H54 (cell line): ENCODE data around the gene POLR2B.
"Not testable (repeated sequence)": the region's sequence is repeated elsewhere in the genome, so short reads cannot be mapped to it uniquely, and the experiment has no call there.

Experiments
- DNase-seq: peaks from one replicate; pipeline ENCODE4 v3.0.0; 2011; ENCODE audit warnings: low spot score, mixed read lengths; ENCODE audit not compliant: insufficient read length
- FAIRE-seq: peaks from 3 replicates; lab custom pipeline; 2011; peaks lifted over from hg19 to GRCh38; lab: Jason Lieb, UNC
- POLR2A ChIP-seq: IDR thresholded peaks from 2 replicates; pipeline ENCODE4 v1.6.1; 2011; ENCODE audit warnings: low read depth, mild to moderate bottlenecking, low read length

POLR2B gene

DNA sequence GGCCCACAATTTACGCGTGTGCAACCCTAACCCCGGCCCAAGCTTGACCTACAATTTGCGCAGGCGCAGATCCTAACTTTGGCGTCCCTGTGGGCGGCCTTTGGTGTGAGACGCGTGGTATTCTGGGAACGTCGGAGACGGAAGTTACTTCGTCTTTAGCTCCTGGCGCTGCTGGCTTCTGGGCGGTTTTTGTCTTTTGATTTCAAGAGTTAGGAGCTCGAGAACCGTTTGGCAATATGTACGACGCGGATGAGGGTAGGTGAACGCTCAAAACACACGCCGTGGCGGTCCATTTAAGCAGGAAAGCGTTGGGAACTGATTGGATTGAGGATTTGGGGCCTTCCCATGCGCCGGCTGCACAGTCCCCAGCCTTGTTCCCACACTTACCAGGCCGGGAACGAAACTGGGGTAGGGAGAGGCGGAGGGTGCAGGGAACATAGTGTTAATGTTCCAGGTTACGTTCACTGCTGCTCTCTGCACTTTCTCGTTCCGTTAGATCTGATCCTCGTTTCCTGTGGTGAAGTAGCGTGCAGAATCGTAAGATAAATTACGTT lies at the start of gene POLR2B:
POLR2B (plus strand) TSS at position 147 of the 554 bp plus-strand sequence; CDS start at position 237, 90 bp downstream.
- DNase-seq: peak; percentile 64
- TF ChIP-seq POLR2A: peak; percentile 75
- no peak for FAIRE-seq

DNA sequence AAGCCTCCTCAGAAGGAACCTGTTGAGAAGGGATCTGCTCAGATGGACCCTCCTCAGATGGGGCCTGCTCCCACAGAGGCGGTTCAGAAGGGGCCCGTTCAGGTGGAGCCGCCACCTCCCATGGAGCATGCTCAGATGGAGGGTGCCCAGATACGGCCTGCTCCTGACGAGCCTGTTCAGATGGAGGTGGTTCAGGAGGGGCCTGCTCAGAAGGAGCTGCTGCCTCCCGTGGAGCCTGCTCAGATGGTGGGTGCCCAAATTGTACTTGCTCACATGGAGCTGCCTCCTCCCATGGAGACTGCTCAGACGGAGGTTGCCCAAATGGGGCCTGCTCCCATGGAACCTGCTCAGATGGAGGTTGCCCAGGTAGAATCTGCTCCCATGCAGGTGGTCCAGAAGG lies 48.1 kb upstream of the POLR2B start:
- no peak for TF ChIP-seq POLR2A
- FAIRE-seq (no peak), DNase-seq (no peak)

DNA sequence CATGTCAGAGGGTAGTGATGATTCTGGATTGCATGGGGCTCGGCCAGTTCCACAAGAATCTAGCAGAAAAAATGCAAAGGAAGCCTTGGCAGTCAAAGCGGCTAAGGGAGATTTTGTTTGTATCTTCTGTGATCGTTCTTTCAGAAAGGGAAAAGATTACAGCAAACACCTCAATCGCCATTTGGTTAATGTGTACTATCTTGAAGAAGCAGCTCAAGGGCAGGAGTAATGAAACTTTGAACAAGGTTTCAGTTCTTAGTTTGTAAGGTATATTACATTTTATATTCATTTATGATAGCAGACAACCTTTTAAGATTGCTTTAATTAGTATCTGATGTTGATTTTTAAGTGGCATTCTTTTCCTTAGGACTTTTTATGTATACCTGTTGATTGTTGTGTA lies 46.8 kb upstream of the POLR2B start:
- FAIRE-seq (no peak), DNase-seq (no peak)
- no peak for TF ChIP-seq POLR2A

DNA sequence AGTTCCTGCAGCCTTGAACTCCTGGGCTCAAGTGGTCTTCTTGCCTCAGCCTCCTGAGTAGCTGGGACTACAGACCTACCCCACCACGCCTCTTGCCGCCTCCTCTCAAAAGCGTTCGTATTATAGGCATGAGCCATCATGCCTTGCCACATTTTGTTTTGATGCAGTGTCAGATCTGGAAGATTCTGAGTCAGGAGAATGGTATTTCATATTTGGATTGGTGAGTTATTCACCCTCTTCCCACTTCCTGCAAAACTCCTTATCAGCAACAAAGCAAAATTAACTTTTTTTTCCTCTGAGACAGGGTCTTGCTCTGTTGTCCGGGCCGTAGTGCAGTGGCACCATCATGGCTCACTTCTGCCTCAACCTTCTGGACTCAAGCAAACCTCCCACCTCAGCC lies 41.4 kb upstream of the POLR2B start:
- no peak for TF ChIP-seq POLR2A
- FAIRE-seq: peak; percentile 90
- peak; percentile 30 for DNase-seq

DNA sequence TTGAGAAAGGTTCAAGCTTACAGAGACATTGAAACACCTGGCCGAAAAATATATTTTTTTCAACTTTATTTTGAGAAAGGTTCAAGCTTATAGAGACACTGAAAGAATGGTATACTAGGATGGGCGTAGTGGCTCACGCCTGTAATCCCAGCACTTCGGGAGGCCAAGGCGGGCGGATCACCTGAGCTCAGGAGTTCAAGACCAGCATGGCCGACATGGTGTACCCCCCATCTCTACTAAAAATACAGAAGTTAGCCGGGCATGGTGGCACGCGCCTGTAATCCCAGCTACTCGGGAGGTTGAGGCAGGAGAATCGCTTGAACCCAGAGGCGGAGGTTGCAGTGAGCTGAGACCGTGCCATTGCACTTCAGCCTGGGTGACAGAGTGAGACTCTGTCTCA lies 38.9 kb upstream of the POLR2B start:
- DNase-seq, FAIRE-seq: not testable (repeated sequence)

DNA sequence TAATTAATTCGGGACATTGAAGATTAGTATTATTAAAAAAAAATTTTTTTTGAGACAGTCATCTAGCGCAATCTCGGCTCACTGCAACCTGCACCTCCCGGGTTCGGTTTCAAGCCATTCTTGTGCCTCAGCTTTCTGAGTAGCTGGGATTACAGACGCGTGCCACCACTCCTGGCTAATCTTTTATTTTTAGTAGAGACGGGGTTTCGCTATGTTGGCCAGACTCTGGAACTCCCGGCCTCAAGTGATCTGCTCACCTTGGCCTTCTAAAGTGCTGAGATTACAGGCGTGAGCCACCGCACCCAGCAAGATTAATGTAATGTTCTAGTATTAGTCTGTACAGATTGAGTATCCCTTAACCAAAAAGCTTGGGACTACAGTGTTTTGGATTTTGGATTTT lies 38.3 kb upstream of the POLR2B start:
- no peak for TF ChIP-seq POLR2A
- no peak for FAIRE-seq
- DNase-seq: no peak

DNA sequence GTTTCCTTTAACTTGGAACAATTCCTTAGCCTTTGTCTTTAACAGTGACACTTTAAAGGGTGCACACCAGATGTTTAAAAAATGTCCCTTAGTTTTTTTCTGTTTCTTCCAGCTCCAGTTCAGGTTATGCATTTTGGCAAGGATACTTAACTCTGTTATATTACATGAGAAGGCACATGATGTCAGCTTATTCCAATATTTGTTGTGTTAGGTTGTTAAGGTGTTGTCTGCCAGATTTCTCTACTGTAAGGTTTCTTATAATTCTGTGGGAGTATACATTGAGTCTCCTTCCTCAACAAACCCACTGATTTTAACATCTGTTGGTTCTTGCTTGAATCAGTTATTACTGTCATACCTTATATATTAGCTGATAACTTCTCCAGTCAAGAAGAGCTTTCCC lies 37.7 kb upstream of the POLR2B start:
- DNase-seq (no peak), FAIRE-seq (no peak)
- no peak for TF ChIP-seq POLR2A

DNA sequence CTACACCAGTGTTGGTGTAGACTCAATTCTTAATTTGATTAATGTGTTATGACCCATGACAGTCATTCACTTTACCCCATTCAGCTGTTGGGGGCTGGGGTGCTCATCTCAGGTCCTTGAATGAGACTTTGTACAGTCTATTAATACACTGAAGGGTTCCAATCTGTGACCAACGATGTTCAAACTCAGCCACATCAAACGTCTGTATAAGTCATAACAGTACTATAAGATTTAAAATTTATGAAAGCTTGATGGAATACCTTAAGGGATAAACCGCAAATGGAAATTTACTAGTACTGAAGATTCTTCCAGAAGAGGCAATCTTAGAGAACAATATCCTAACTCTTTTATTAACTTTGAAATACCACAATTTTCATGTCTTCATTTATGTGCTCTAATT lies 37.3 kb upstream of the POLR2B start:
- DNase-seq (no peak), FAIRE-seq (no peak)
- no peak for TF ChIP-seq POLR2A

DNA sequence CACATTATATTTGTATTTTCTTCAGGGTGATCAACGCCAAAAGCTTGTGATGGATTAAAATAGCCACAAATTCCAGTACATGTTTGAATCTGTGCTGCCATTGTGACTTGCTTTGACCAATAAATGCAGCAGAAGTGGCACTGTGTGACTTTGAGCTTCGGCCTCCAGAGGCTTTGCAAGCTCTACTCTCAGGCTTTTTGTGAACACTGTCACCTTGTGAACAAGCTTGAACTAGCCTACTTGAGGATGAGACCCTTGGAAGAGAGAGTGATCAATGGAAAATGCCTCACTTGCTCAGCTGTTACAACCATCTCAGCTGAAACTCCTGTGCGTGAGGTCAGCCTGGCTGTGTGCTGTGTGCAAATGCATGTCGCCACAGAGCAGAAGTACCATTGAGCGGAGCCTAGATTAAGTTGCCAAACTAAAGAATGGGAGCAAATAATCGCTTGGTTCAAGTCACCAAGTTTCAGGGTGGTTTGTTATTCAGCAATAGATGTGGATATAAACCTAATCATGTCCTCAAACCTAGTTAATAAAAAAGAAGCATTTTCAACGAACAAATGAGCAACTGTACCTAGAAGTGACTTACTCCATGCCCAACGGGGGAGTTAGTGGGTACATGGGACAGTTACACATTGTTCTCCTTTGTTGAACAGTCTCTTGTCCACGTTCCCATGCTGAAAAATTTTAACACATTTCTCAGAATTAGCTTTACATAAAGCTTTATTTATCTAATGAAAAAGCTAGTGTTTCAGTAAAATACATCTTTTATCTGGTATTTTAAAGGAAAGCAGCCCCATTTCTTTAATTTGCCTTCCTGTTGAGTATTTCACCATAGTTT lies 24.8 kb upstream of the POLR2B start:
- no peak for DNase-seq
- no peak for FAIRE-seq
- TF ChIP-seq POLR2A: no peak

DNA sequence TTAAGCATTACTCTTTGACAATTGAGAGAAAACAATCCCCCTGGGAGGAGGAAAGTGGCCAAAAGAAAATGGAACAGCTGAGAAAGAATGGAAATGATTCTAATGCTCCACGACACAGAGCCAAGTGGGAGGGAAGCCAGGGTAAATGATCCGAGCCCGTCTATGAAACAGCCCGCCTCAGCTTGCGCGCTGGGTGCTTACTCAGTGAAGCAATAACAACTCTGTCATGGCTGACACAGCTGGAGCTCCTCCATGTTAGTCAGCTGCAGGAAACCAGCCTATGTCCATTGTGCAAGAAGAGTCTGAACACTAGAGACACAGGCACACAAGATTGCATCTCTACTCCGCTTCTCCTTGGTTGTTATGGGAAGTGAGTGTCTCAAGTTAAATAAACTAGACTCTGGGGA lies 20.6 kb upstream of the POLR2B start:
- TF ChIP-seq POLR2A: no peak
- no peak for FAIRE-seq
- DNase-seq: peak; percentile 9

DNA sequence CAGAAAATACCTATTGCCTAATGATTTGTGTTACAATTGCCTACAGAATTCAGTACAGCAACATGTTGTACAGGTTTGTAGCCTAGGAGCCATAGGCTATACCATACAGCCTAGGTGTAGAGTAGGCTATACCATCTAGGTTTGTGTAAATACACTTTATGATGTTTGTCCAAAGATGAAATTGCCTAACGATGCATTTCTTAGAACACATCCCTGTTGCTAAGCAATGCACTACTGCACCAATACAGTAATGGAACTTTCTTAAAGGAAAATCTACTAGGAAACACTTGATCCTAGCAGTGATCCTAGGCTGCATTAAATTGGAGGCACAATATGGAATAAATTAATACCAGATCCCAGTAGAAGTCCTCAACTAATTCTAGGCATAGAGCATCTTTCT lies 19.6 kb upstream of the POLR2B start:
- FAIRE-seq (no peak), DNase-seq (no peak)
- no peak for TF ChIP-seq POLR2A

DNA sequence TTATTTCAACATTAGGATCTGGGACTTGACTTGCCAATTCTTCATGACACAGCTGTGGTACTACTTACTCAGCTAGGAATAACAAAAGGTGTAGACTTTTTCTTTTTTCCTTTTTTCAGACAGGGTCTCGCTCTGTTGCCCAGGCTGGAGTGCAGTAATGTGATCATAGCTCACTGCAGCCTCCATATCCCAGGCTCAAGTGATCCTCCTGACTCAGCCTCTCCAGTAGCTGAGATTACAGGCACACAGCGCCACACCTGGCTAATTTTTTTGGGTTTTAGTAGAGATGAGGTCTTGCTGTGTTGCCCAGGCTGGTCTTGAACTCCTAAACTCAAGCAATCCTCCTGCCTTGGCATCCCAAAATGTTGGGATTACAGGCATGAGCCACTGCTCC lies 17.6 kb upstream of the POLR2B start:
- DNase-seq (no peak), FAIRE-seq (no peak)
- no peak for TF ChIP-seq POLR2A

DNA sequence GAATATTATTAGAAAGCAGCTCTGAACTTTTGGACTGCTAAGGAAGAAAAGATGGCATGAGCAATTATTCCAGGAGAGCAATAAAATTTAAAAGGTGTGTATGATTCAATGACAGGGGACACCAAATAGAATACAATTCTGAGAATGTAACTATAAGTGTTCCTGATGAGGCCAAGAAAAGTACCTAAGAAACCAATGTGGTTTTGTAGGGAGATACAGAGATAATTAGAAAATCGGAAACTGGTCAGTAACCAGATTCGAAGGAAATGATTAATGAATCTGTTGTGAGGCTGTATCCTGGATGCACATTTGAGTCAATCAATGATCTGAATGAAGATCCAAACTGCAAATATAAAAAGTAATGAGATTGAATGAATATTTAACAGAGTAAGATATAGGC lies 7.3 kb upstream of the POLR2B start:
- no peak for DNase-seq
- no peak for TF ChIP-seq POLR2A
- FAIRE-seq: no peak

DNA sequence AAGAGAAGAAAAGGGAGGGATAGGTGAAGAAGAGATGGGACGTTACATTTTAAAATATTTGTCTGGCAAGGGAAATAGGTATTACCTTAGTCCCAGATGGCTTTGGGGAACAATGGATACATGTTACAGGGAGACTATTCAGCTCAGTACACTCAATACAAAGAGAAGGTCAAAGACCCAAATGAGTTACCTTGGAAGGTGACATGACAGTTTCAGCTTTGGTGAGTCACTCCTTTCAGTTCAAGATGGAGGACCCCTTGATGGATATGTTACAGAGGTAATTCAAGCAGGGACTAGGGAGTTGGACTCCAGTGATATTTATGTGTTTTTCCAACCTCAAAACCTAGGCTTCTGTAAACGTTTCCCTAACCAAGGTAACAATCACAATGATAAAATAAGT lies 6.3 kb upstream of the POLR2B start:
- FAIRE-seq: no peak

DNA sequence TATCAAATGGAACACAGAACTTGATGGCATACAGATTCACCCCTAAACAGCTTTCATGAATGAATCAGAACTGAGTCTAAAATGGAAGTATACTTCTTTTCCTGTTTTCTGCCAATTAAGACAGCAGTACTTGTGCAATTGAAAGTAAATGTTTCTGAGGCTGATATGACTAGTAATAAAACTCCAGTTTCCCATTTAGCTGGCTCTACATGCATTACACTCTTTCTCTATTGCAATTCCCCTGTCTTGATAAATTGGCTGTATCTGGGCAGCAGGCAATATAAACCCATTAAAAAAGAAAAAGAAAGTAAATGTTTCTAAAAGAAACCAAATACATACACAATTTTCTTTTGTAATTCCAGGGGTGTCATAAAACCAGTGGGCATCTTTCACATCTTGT lies 5.9 kb upstream of the POLR2B start:
- no peak for TF ChIP-seq POLR2A
- DNase-seq: no peak
- FAIRE-seq: no peak

More for the DNA sequence above, 6.3 kb upstream of the POLR2B start:
- no peak for TF ChIP-seq POLR2A
- DNase-seq: no peak
